Endothelial cell of umbilical vein (primary cell): Measurements from ENCODE around the gene FUZ.

Experiments used
- CTCF ChIP-seq, 2 donors: IDR thresholded peaks; 1 replicate in 1 of 2; 2 replicates in 1 of 2; pipeline ENCODE4 v1.5.1; 2011; ENCODE audit warnings: low read length in 2 of 2, mild to moderate bottlenecking in 2 of 2, moderate library complexity in 2 of 2, control low read depth in 1 of 2, inconsistent platforms in 1 of 2, low read depth in 1 of 2; ENCODE audit not compliant: insufficient read depth in 1 of 2; ENCODE audit errors: extremely low read depth in 1 of 2
- EZH2 ChIP-seq: IDR thresholded peaks from 2 replicates; pipeline ENCODE4 v1.6.1; 2012; ENCODE audit warnings: borderline replicate concordance, low read depth, mild to moderate bottlenecking, moderate library complexity, low read length, inconsistent platforms; ENCODE audit not compliant: severe bottlenecking
- GATA2 ChIP-seq: IDR thresholded peaks from 2 replicates; pipeline ENCODE4 v1.7.0; 2011; ENCODE audit warnings: low read depth, mild to moderate bottlenecking, moderate library complexity, mixed read lengths, low read length; ENCODE audit not compliant: insufficient read length, insufficient read depth
- MAX ChIP-seq: IDR thresholded peaks from 2 replicates; pipeline ENCODE4 v1.6.1; 2011; ENCODE audit not compliant: insufficient read depth, insufficient read length
- MYC ChIP-seq: IDR thresholded peaks from one replicate; pipeline ENCODE4 v1.6.1; 2011; ENCODE audit warnings: mild to moderate bottlenecking, low read depth, low read length
- POLR2A ChIP-seq: IDR thresholded peaks from 2 replicates; pipeline ENCODE4 v1.6.1; 2012; ENCODE audit warnings: low read depth, mild to moderate bottlenecking, control low read depth, low read length
- POLR2AphosphoS5 ChIP-seq: IDR thresholded peaks from 2 replicates; pipeline ENCODE4 v1.6.1; 2012; ENCODE audit warnings: low read depth, mild to moderate bottlenecking, control low read depth, low read length, moderate library complexity; ENCODE audit not compliant: insufficient read depth

GRCh38 chr19:49792829-49793560 lies 20.1 kb downstream of the FUZ start:
- TF ChIP-seq EZH2 (no peak), CTCF (IDR thresholded peaks at IDR 0.05; ENCODE audit: extremely low read depth in 1 of 2, insufficient read depth in 1 of 2, low read depth in 1 of 2, low read length in 2 of 2) (no peak), MAX (no peak), POLR2AphosphoS5 (no peak), POLR2A (no peak), GATA2 (no peak), MYC (no peak)
